Heart left ventricle (tissue), 16 donors: ENCODE measurements around the gene HOPX. TPM values are rescaled to one million over a fixed set of nuclear protein-coding genes. Genes with fewer than 3 reads are reported as not detected.

ENCODE experiments used
- ATAC-seq, 4 donors: fragments of 200-7000 bp; cut with Tn5 transposase; one replicate each; pipeline ENCODE4 v1.9.1; 2020 to 2022; ENCODE audit warnings: moderate library complexity in 4 of 4, mild to moderate bottlenecking in 3 of 4, moderate number of reproducible peaks in 1 of 4
- DNase-seq, 5 donors: peaks; one replicate each; pipeline ENCODE4 v3.0.0-alpha.2; 2020
- H3K27ac ChIP-seq, 12 donors: fragments of 200-600 bp; sonication (generic) in 4 of 12; one replicate each; pipeline versions ENCODE4 v1.5.0 to v1.8.0; 2016 to 2022; ENCODE audit warnings: mild to moderate bottlenecking in 2 of 12
- H3K27me3 ChIP-seq, 9 donors: fragments of 200-600 bp; sonication (generic) in 2 of 9; one replicate each; pipeline versions ENCODE4 v1.5.1 to v1.8.0; 2016 to 2022; ENCODE audit warnings: mild to moderate bottlenecking in 3 of 9
- H3K36me3 ChIP-seq, 9 donors: fragments of 200-600 bp; sonication (generic) in 2 of 9; one replicate each; pipeline versions ENCODE4 v1.5.0 to v1.8.0; 2018 to 2022; ENCODE audit warnings: mild to moderate bottlenecking in 2 of 9
- H3K4me1 ChIP-seq, 12 donors: fragments of 200-600 bp; sonication (generic) in 4 of 12; one replicate each; pipeline versions ENCODE4 v1.5.0 to v1.8.0; 2016 to 2022; ENCODE audit warnings: mild to moderate bottlenecking in 3 of 12
- H3K4me3 ChIP-seq, 12 donors: fragments of 200-600 bp; sonication (generic) in 4 of 12; one replicate each; pipeline versions ENCODE4 v1.5.0 to v1.8.0; 2017 to 2022; ENCODE audit warnings: mild to moderate bottlenecking in 9 of 12, moderate library complexity in 4 of 12
- H3K9me3 ChIP-seq, 12 donors: fragments of 200-600 bp; sonication (generic) in 4 of 12; one replicate each; pipeline versions ENCODE4 v1.5.0 to v1.8.0; 2016 to 2022; ENCODE audit warnings: mild to moderate bottlenecking in 1 of 12
- POLR2A ChIP-seq, 2 donors: fragments of 450-650 bp; IDR thresholded peaks; one replicate each; pipeline ENCODE4 v1.6.1; 2017; ENCODE audit warnings: antibody characterized with exemption in 2 of 2, mild to moderate bottlenecking in 2 of 2, moderate library complexity in 2 of 2
- WGBS, 4 donors: extraction: QIAGEN DNeasy Blood & Tissue Kit in 2 of 4; methylation state at CpG; one replicate each; pipeline versions ENCODE4 v1.1.5 to v1.1.7; 2013 to 2018; 5-methylcytosine and 5-hydroxymethylcytosine counted together
- intact Hi-C, 10 donors: fragments of 100-400 bp; cut with DNase I; formaldehyde crosslinking; loops; one replicate each; pipeline versions ENCODE4 v1.11.1 to v1.14.2; 2022
- polyA plus RNA-seq, 2 donors: library from polyadenylated mRNA; stranded (reverse); fragments of 200-250 nt; gene quantifications; one replicate each; pipeline ENCODE4 v1.2.3, GENCODE V29; 2013
- total RNA-seq, 9 donors: library from RNA; depleted of rRNA in 2 of 9; stranded (reverse); fragments of >200 nt in 2 of 9; fragmentation: NEBNext Ultra II Directional in 3 of 9; extraction: Animal tissue kit (Norgen Biotek cat#: 25700) in 3 of 9; gene quantifications; one replicate each; pipeline versions ENCODE4 v1.1.0 to v1.2.4, GENCODE V29; 2016 to 2023
- TF ChIP-seq, protein P1 (sequence below), 12 donors: fragments of 200-600 bp; sonication (generic) in 4 of 12; IDR thresholded peaks; one replicate each; pipeline versions ENCODE4 v1.5.0 to v1.8.0; 2018 to 2022; ENCODE audit warnings: antibody characterized with exemption in 12 of 12, mild to moderate bottlenecking in 5 of 12
- donor health status: ischemic (EF 13 %, LVEDD 7.1; RV severe dilation, severe dysfunction).
- donor health status: healthy with polysubstance abuse.
- donor health status: DM: no; HTN: yes; CAD: no.
- donor health status: DM: no; HTN: no; CAD: no.
- donor health status: ischemic (EF 25% LVEDD 6.9; RV normal size, moderate dysfunction).
- donor health status: ischemic (EF 25% LVEDD 5.7; RV mildly dilated, moderate dysfunction).
- donor health status: healthy.
- donor health status: DM: yes; HTN: yes; CAD: no.
- donor health status: ischemic (EF 35%, LVEDD 5.7; RV mildly dilated, moderate dysfunction).
- donor health status: nonischemic (EF 11% LVEDD 7.7; RV severe dilation, severe dysfunction).
- donor health status: DM: yes; HTN: yes; CAD: no.
- donor health status: PGD.
- donor health status: ischemic (EF 29% LVEDD 5.4; RV normal size, mild dysfunction).
- donor health status: nonischemic (EF 23%, LVEDD 6.1; RV moderate dilation, normal function).

The HOPX gene
- total and polyA plus RNA-seq, 11 donors, result 1.5 to 223 (median 21.1) TPM

DNA sequence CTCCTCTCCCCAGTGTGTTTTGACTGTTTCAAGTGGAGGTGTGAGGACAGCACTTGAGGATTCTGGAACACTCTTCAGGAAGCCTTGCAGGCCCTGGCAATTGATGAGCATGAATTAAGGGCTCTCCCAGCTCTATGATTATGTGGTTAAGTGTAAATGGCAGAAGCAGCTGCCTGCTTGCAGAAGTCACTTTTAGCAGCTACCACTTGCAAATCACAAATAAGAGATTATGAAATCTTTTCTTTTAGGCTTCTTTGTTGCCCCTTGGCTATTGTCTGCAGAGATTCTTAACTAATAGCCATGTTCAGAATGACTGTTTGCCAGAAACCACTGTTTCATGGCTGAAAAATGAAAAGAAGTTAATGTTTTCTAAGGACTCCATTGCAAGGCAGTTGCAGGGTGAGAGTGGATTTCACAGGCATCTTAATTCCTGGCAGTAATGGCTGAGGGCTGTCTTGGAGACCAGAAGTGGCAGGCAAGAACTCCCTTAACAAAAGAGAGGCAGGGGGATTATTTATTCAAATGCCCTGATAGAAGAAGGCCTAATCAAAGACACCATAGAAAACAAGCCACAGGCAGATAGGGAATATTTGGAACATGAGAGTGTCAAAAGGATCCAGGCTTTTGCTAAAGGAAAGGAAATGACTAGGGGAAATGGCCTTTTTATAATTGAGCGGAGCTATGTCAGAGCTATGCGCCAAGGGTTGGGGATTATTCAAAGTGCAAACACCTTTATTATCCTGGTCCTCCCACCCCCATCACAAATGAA, 8.3 kb upstream of the HOPX start:
- H3K9me3 ChIP-seq, result no peaks in the 10 kb centered on the region
- intact Hi-C loops, result no loop called here
- ATAC-seq, result no peak
- TF ChIP-seq, protein P1, sequence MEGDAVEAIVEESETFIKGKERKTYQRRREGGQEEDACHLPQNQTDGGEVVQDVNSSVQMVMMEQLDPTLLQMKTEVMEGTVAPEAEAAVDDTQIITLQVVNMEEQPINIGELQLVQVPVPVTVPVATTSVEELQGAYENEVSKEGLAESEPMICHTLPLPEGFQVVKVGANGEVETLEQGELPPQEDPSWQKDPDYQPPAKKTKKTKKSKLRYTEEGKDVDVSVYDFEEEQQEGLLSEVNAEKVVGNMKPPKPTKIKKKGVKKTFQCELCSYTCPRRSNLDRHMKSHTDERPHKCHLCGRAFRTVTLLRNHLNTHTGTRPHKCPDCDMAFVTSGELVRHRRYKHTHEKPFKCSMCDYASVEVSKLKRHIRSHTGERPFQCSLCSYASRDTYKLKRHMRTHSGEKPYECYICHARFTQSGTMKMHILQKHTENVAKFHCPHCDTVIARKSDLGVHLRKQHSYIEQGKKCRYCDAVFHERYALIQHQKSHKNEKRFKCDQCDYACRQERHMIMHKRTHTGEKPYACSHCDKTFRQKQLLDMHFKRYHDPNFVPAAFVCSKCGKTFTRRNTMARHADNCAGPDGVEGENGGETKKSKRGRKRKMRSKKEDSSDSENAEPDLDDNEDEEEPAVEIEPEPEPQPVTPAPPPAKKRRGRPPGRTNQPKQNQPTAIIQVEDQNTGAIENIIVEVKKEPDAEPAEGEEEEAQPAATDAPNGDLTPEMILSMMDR (IDR thresholded peaks at IDR 0.05), result no peak
- no peak for TF ChIP-seq POLR2A (IDR thresholded peaks at IDR 0.05)
- H3K36me3 ChIP-seq, result no peaks in the 10 kb centered on the region
- H3K27ac ChIP-seq, result no peak overlapping the region
- 56 to 71% (median 62%) methylated on average over 2 of the region's 2 CpGs for WGBS, 4 donors
- H3K4me3 ChIP-seq, result no peak overlapping the region
- H3K4me1 ChIP-seq, result peaks cover 0 to 4% (median 0%) of the 10 kb centered on the region in 12 donors
- H3K27me3 ChIP-seq, result no peaks in the 10 kb centered on the region
- no peak for DNase-seq

DNA sequence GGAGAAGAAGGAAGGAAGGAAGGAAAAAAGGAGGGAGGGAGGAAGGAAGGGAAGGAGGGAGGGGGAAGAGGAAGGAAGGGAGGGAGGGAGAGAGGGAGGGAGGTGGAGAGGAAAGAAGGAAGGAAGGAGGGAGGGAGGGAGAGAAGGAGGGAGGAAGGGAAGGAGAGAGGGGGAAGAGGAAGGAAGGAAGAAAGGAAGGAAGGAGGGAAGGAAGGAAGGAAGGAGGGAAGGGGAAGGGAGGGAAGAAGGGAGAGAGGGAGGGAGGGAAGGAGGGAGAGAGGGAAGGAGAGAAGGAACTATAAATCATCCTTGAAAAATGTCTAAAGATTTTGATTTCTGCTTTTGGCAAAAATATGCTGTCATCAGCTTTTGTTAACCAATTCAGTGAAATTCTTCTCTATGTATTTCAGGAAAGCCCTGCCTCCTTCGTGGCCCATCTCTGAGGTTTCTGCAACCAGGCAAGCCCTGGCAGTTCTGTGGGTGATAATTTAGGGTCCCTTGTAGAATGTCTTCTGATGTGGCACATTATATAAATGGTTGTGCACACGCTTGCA, 7.1 kb upstream of the HOPX start:
- peaks cover 0 to 4% (median 0%) of the 10 kb centered on the region in 12 donors for H3K4me1 ChIP-seq
- no peak overlapping the region for H3K4me3 ChIP-seq
- no peak for DNase-seq
- H3K9me3 ChIP-seq, result no peaks in the 10 kb centered on the region
- H3K36me3 ChIP-seq, result no peaks in the 10 kb centered on the region
- ATAC-seq, result no peak
- intact Hi-C loops, result no loop called here
- H3K27me3 ChIP-seq, result no peaks in the 10 kb centered on the region
- H3K27ac ChIP-seq, result no peak overlapping the region
- WGBS, 4 donors, result 87 to 94% (median 91%) methylated on average over 2 of the region's 2 CpGs
- TF ChIP-seq POLR2A (IDR thresholded peaks at IDR 0.05), result no peak
- TF ChIP-seq, protein P1 (IDR thresholded peaks at IDR 0.05), result no peak

DNA sequence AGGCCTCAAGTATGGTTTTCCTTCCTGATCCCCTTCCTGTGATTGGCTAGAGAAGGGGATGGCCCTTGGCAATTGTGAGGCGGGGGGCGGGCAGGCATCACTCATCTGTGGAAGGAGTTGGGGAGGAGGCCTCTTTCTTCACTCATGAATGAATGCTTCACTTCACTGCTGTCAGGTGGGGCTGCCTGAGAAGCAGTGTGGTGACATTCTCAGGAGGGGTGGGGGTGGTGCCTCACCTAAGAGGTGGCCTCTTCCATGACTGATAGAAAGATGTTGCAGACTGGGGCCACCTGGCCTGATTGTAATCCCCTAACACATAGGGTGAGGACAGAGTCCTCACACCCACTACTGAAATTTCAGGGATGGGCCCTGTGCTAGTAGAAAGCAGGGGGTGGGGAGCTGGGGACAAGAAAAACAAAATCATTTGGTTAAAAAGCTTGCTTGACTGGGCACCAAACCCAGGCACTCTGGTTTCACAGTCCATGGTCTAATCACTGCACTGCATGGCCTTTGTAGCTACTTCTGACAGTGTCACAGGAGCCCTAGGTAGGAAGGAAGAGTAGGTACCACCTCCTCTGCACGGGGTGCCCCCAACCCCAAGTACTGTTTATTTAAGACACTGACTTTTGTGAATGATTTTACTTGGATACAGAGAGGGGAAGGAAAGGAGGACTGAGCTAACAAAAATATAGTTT, 5.6 kb upstream of the HOPX start:
- Histone ChIP-seq H3K4me3 (no peak overlapping the region), H3K27me3 (no peaks in the 10 kb centered on the region), H3K4me1 (peaks cover 0 to 6% (median 0%) of the 10 kb centered on the region in 12 donors), H3K9me3 (no peaks in the 10 kb centered on the region), H3K36me3 (no peaks in the 10 kb centered on the region), H3K27ac (no peak overlapping the region)
- TF ChIP-seq, protein P1 (IDR thresholded peaks at IDR 0.05), result no peak
- TF ChIP-seq POLR2A (IDR thresholded peaks at IDR 0.05), result no peak
- 88 to 95% (median 91%) methylated on average over 3 of the region's 3 CpGs for WGBS, 4 donors
- DNase-seq, result no peak
- intact Hi-C loops, result no loop called here
- no peak for ATAC-seq
